ENCODE measurements around the gene POGLUT2.

POGLUT2 gene

DNA sequence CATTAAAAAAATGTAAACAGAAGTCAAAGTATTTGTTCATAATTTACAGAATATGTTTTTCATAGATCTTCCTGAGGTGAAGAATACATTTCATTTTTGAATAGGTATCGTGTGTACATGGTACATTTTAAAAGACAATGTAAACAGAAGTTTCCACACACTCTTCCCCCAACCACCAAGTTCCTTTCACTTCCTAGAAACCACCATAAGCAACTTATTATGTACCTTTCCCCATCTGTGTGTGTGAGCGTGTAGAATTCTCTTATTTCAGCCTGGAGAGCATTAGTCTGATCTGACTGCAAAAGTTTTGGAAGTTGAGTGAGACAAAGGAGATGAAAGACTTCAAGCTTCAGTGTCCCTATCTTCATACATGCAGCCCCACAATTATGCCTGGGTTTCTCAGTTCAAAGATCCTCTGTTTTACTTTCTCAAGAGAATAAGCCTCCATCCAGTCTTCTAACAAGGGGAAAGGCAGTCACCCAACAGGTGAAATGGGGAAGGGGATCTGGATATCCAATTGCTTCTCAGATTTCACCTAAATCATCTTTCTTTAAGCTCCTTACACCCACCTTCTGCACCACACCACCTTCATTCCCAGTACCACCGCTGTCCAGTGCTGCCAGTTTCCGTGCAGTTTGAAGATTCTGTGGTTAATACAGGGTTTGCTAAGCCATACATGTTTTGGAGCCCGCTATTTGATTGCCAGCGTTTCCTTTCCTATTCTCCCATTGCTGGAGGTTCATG, 27.3 kb downstream of the POGLUT2 start:
- peaks cover 29% of the 10 kb centered on the region for H3K36me3 Mint-ChIP-seq (ENCODE audit: insufficient read depth)
- peak overlapping the region; percentile 83 to 92 for H3K4me3 Mint-ChIP-seq
- H3K27ac Mint-ChIP-seq, result peak overlapping the region; percentile 18 to 30
- no peaks in the 10 kb centered on the region for H3K27me3 Mint-ChIP-seq
- ATAC-seq (replicated peaks) (no peak), DNase-seq (no peak)
- H3K9me3 Mint-ChIP-seq, result no peaks in the 10 kb centered on the region
- H3K4me1 Mint-ChIP-seq (ENCODE audit: low read depth in 2 of 2), result peaks cover 18 to 19% of the 10 kb centered on the region in 2 donors

GRCh38 chr13:102770435-102770834, 28.3 kb downstream of the POGLUT2 start:
- ATAC-seq (replicated peaks) (no peak), DNase-seq (no peak)
- Mint-ChIP-seq H3K27ac (no peak overlapping the region), H3K4me1 (ENCODE audit: low read depth in 2 of 2) (peaks cover 18 to 19% of the 10 kb centered on the region in 2 donors), H3K36me3 (ENCODE audit: insufficient read depth) (peaks cover 29% of the 10 kb centered on the region), H3K27me3 (no peaks in the 10 kb centered on the region), H3K9me3 (no peaks in the 10 kb centered on the region), H3K4me3 (no peak overlapping the region)

DNA sequence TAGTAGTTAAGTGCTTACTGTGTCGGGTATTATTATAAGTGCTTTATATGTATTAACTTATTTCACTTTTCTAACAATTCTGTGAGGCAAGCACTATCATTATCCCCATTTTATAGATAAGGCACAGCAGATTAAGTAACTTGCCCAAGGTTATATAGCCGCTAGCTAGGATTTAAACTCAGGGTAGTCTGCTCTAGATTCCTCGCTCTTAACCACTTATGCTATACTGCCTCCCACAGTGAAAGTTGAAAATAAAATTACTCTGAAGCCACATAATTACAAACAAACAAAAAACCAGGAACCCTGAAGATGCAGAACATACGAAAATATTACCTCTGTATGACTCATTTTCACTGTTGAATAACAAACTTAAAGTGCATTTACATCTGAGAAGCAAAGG, 29.1 kb downstream of the POGLUT2 start:
- Mint-ChIP-seq H3K4me1 (ENCODE audit: low read depth in 2 of 2) (peaks cover 18 to 19% of the 10 kb centered on the region in 2 donors), H3K36me3 (ENCODE audit: insufficient read depth) (peaks cover 29% of the 10 kb centered on the region), H3K27me3 (no peaks in the 10 kb centered on the region), H3K9me3 (no peaks in the 10 kb centered on the region), H3K27ac (no peak overlapping the region), H3K4me3 (no peak overlapping the region)
- DNase-seq, result no peak
- no peak for ATAC-seq (replicated peaks)

DNA sequence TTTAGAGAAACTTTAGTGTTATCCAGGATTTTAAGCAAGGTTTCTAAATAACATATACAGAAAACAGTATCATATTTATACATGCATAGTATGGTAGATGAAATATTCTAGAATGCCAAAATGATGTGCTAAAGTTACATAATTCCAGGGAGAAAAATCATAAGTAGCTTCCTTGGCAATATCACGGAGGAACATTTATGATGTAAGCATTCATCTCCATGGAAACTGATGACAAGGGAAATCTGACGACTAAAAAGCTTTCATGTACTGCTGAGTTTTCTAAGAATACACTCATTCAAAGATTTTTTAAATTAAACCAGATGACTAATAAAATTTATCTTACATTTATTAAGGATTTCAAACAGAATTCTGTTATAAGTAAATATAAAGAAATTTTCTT, 29.9 kb downstream of the POGLUT2 start:
- Mint-ChIP-seq H3K27me3 (no peaks in the 10 kb centered on the region), H3K27ac (no peak overlapping the region), H3K9me3 (no peaks in the 10 kb centered on the region), H3K4me1 (ENCODE audit: low read depth in 2 of 2) (peaks cover 13 to 14% of the 10 kb centered on the region in 2 donors), H3K4me3 (no peak overlapping the region), H3K36me3 (ENCODE audit: insufficient read depth) (peaks cover 22% of the 10 kb centered on the region)
- DNase-seq (no peak), ATAC-seq (replicated peaks) (no peak)

DNA sequence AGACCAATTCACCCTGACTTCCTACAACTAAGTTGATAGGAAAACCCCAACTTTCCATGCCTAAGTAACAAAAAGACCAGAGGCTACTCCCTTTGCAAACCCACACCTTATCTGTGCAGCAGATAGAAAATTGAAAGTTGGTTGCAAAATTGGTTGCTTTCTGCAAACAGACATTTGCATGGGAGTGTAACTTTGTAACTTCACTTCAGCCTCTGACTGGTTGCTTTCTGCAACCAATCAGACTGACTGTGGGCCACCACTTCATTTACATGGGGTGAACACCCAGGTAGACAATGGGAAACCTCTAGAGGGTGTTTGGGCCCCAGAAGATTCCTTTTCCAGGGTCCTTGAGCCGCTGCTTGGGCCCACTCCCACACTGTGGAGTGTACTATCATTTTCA, 35.0 kb downstream of the POGLUT2 start:
- no peak for DNase-seq
- Mint-ChIP-seq H3K4me1 (ENCODE audit: low read depth in 2 of 2) (no peaks in the 10 kb centered on the region), H3K36me3 (ENCODE audit: insufficient read depth) (peaks cover 2% of the 10 kb centered on the region), H3K4me3 (no peak overlapping the region), H3K27ac (no peak overlapping the region), H3K27me3 (no peaks in the 10 kb centered on the region), H3K9me3 (no peaks in the 10 kb centered on the region)
- ATAC-seq (replicated peaks), result no peak

DNA sequence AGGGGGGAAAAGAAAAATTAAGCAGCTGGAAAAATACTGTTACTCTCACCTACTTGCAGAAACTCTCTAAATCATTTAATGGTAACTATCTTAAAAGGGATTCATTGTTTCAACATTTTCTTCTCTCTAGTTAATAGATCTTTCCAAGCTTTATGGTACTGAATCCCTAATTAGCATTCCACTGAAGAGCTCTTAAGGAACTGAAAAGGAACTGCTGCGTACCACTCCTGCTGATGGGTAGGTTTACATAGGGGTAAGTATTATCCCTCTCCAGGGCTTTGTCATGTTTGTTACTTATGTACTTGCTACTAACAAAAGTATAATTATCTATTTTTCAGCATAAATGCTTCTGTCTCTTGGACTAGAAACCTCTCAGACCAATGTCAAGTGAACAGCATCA, 37.7 kb downstream of the POGLUT2 start:
- ATAC-seq (replicated peaks) (no peak), DNase-seq (no peak)
- H3K4me3 Mint-ChIP-seq, result no peak overlapping the region
- no peak overlapping the region for H3K27ac Mint-ChIP-seq
- H3K27me3 Mint-ChIP-seq, result no peaks in the 10 kb centered on the region
- no peaks in the 10 kb centered on the region for H3K36me3 Mint-ChIP-seq (ENCODE audit: insufficient read depth)
- H3K4me1 Mint-ChIP-seq (ENCODE audit: low read depth in 2 of 2), result no peaks in the 10 kb centered on the region
- H3K9me3 Mint-ChIP-seq, result no peaks in the 10 kb centered on the region

DNA sequence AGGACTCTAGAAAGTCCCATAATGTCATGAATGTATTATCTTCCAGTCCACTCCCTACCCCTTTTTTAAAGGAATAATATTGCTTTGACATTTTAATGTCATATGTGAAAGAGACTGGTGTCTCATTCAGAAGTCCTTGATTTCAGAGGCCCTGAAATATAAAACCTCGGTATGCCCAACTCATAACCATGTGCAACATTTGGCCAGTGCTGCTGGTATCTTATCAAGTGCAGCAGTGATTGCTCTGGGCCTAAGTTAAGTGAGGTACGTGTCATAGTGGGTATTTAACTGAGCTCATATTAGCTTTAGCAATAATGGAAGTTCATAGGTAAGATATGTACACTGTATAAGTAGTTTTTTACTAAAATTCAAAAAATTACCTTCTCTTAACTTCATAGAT, 39.9 kb downstream of the POGLUT2 start:
- Mint-ChIP-seq H3K4me1 (ENCODE audit: low read depth in 2 of 2) (no peaks in the 10 kb centered on the region), H3K36me3 (ENCODE audit: insufficient read depth) (no peaks in the 10 kb centered on the region), H3K27ac (no peak overlapping the region), H3K9me3 (no peaks in the 10 kb centered on the region), H3K4me3 (no peak overlapping the region), H3K27me3 (no peaks in the 10 kb centered on the region)
- ATAC-seq (replicated peaks) (no peak), DNase-seq (no peak)

DNA sequence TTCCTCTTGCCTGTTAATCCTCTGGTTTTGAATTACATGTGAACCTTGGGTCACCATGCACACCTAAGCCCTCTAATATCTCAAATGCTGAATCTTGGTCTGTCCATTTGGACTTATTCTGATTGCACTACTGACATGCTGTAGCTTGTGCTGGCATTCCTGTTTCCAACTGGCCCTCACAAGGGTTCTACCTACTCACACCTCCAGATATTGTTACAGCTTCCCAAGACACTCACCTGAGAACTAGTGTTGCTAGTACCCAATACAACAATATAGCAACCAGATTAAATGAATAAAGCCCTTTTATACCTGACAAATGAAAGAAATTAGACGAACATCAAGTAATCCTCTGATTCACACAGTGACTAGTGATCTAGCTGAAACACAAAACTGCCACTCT, 41.8 kb downstream of the POGLUT2 start:
- DNase-seq (no peak), ATAC-seq (replicated peaks) (no peak)

DNA sequence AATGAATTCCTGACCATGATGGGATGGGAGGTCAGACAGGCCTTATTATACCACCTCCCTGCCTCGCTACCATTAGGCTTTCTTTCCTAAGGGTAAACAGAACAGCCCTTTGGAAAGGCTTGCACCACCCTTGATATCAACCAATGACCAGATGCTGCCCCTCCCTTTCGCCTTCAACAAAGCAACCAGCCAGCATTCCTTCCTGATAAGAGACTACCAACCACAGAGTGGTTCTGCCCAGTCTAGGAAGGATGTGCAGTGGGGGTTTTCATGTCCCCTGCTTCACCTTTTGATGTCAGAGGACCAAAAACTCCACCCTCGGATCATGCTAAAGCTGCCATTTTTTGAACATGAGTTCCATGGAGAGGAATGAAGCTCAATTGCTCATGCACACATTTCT, 46.9 kb downstream of the POGLUT2 start:
- peaks cover 29 to 38% of the 10 kb centered on the region in 2 donors for H3K27me3 Mint-ChIP-seq
- H3K4me3 Mint-ChIP-seq, result no peak overlapping the region
- DNase-seq (no peak), ATAC-seq (replicated peaks) (no peak)
- no peak overlapping the region for H3K27ac Mint-ChIP-seq
- no peaks in the 10 kb centered on the region for H3K4me1 Mint-ChIP-seq (ENCODE audit: low read depth in 2 of 2)
- no peaks in the 10 kb centered on the region for H3K36me3 Mint-ChIP-seq (ENCODE audit: insufficient read depth)
- H3K9me3 Mint-ChIP-seq, result no peaks in the 10 kb centered on the region

More for the DNA sequence above, 41.8 kb downstream of the POGLUT2 start:
- H3K36me3 Mint-ChIP-seq (ENCODE audit: insufficient read depth), result no peaks in the 10 kb centered on the region
- H3K9me3 Mint-ChIP-seq, result no peaks in the 10 kb centered on the region
- peaks cover 0 to 4% of the 10 kb centered on the region in 2 donors for H3K27me3 Mint-ChIP-seq
- H3K4me3 Mint-ChIP-seq, result no peak overlapping the region
- no peaks in the 10 kb centered on the region for H3K4me1 Mint-ChIP-seq (ENCODE audit: low read depth in 2 of 2)
- H3K27ac Mint-ChIP-seq, result no peak overlapping the region

DNA sequence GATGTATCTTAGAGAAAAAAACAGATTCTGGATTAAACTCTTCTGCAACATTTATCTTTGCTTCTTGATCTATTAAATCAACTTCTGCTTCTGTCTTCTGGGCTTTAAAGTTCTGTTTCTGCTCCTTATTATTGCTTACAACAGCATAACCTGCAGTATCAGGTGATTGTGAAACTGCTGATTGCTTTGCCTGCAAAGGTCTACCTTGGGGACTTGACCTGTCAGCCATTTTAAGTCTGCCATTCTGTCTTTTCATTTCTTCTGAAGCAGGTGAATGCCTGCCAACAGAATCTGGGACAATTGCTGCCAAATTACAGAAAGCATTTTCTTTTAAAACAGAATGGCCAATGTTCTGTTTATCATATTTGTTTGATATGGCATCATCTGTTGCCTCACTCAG, 56.3 kb downstream of the POGLUT2 start:
- H3K4me3 Mint-ChIP-seq, result no peak overlapping the region
- H3K4me1 Mint-ChIP-seq (ENCODE audit: low read depth in 2 of 2), result no peaks in the 10 kb centered on the region
- H3K9me3 Mint-ChIP-seq, result no peaks in the 10 kb centered on the region
- no peaks in the 10 kb centered on the region for H3K36me3 Mint-ChIP-seq (ENCODE audit: insufficient read depth)
- H3K27me3 Mint-ChIP-seq, result peaks cover 65 to 66% of the 10 kb centered on the region in 2 donors
- no peak overlapping the region for H3K27ac Mint-ChIP-seq
- ATAC-seq (replicated peaks) (no peak), DNase-seq (no peak)

GRCh38 chr13:102742101-102742500, 56.7 kb downstream of the POGLUT2 start:
- H3K4me3 Mint-ChIP-seq, result no peak overlapping the region
- no peaks in the 10 kb centered on the region for H3K4me1 Mint-ChIP-seq (ENCODE audit: low read depth in 2 of 2)
- no peak for ATAC-seq (replicated peaks)
- no peak overlapping the region for H3K27ac Mint-ChIP-seq
- DNase-seq, result no peak
- H3K27me3 Mint-ChIP-seq, result peaks cover 61 to 63% of the 10 kb centered on the region in 2 donors
- H3K36me3 Mint-ChIP-seq (ENCODE audit: insufficient read depth), result no peaks in the 10 kb centered on the region
- no peaks in the 10 kb centered on the region for H3K9me3 Mint-ChIP-seq

Measured in effector memory CD8-positive, alpha-beta T cell (primary cell).